Stomach (tissue), 8 donors: ENCODE results near the gene GAREM2. TPM values are rescaled to one million over a fixed set of nuclear protein-coding genes. Genes with fewer than 3 reads are reported as not detected.

Experiments
- polyA plus RNA-seq, 3 donors: library from polyadenylated mRNA; stranded (reverse); fragments of 200-250 nt; gene quantifications; one replicate each; pipeline ENCODE4 v1.2.3, GENCODE V29; 2013
- total RNA-seq, 5 donors: library from RNA; depleted of rRNA; stranded (reverse); fragments of >200 nt; gene quantifications; one replicate each; pipeline versions ENCODE4 v1.1.0 to v1.2.3, GENCODE V29; 2014 to 2016
- donor health status: healthy with polysubstance abuse.
- donor health status: Bipolar disorder and iron deficiency.
- donor health status: healthy.

GAREM2 gene
- total and polyA plus RNA-seq, 8 donors, result under 0.01 to 2.3 (median 1.2) TPM; not detected in 2

Other genes starting within 250 kb of the GAREM2 start
- 1 to 10 TPM in 3 of 5 donors, under 1 TPM in 1, not detected in 1; 0.29 to 7.3 (median 3.2) TPM for gene KIF3C, start 190.6 kb upstream of the GAREM2 start, total RNA-seq
- 1 to 10 TPM; 1.1 to 2.4 (median 1.2) TPM for gene KIF3C, start 190.6 kb upstream of the GAREM2 start, polyA plus RNA-seq
- 100 to 1,000 TPM in 3 of 5 donors, 10 to 100 TPM in 2; 22.2 to 591 (median 106) TPM for gene RAB10, start 139.0 kb upstream of the GAREM2 start, total RNA-seq
- gene RAB10, start 139.0 kb upstream of the GAREM2 start, polyA plus RNA-seq, result 10 to 100 TPM; 39.3 to 60.8 (median 60.2) TPM
- gene HADHA, start 71.5 kb downstream of the GAREM2 start, total RNA-seq, result 100 to 1,000 TPM in 3 of 5 donors, 10 to 100 TPM in 2; 79.7 to 144 (median 100) TPM
- gene HADHA, start 71.5 kb downstream of the GAREM2 start, polyA plus RNA-seq, result 10 to 100 TPM; 53.2 to 80.3 (median 56.3) TPM
- gene HADHB, start 71.9 kb downstream of the GAREM2 start, total RNA-seq, result 100 to 1,000 TPM in 3 of 5 donors, 10 to 100 TPM in 2; 72.9 to 178 (median 123) TPM
- gene HADHB, start 71.9 kb downstream of the GAREM2 start, polyA plus RNA-seq, result 100 to 1,000 TPM in 1 of 3 donors, 10 to 100 TPM in 2; 70.4 to 103 (median 80.1) TPM
- 10 to 100 TPM in 3 of 5 donors, 1 to 10 TPM in 2; 1.8 to 60.8 (median 10.7) TPM for gene SELENOI, start 173.1 kb downstream of the GAREM2 start, total RNA-seq
- gene SELENOI, start 173.1 kb downstream of the GAREM2 start, polyA plus RNA-seq, result 1 to 10 TPM in 2 of 3 donors, under 1 TPM in 1; 0.92 to 2.8 (median 2.6) TPM
- under 1 TPM in 1 of 5 donors, not detected in 4; 0.29 TPM for gene ADGRF3, start 173.7 kb downstream of the GAREM2 start, total RNA-seq
- gene ADGRF3, start 173.7 kb downstream of the GAREM2 start, polyA plus RNA-seq, result under 1 TPM; 0.05 to 0.31 (median 0.12) TPM
- 1 to 10 TPM in 1 of 5 donors, not detected in 4; 2.2 TPM for gene DRC1, start 228.8 kb downstream of the GAREM2 start, total RNA-seq
- not detected for gene DRC1, start 228.8 kb downstream of the GAREM2 start, polyA plus RNA-seq